Measurements from ENCODE around the gene TRIM62.

DNA sequence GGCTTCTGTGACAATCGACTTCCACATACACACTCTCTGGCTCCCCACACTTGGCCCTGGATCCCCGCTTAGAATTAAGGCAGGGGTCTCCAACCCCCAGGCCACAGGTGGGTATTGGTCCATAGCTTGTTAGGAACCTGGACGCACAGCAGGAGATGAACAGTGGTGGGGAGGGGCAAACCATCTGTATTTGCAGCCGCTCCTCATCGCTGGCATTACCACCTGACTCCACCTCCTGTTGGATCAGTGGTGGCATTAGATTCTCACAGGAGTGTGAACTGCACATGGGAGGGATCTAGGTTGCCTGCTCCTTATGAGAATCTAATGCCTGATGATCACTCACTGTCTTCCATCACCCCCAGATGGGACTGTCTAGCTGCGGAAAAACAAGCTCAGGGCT, 16.0 kb downstream of the TRIM62 start:
- TF ChIP-seq POLR2AphosphoS5 (IDR thresholded peaks at IDR 0.05) (no peak), POLR2A (IDR thresholded peaks at IDR 0.05) (no peak), EP300 (IDR thresholded peaks at IDR 0.05; ENCODE audit: low read depth) (no peak)
